H1 (cell line): ENCODE data around the gene IRAG1.

Experiments
- CHD1 ChIP-seq: IDR thresholded peaks from 2 replicates; pipeline ENCODE4 v1.6.1; 2012; ENCODE audit warnings: low read depth, low read length, improper control_type of control experiment
- CHD2 ChIP-seq: IDR thresholded peaks from 2 replicates; pipeline ENCODE4 v1.6.1; 2012; ENCODE audit warnings: low read length, improper control_type of control experiment
- GABPA ChIP-seq: IDR thresholded peaks from 2 replicates; pipeline ENCODE4 v1.6.1; 2011; ENCODE audit warnings: mild to moderate bottlenecking, low read length, moderate library complexity, borderline replicate concordance; ENCODE audit not compliant: insufficient read depth
- POLR2A ChIP-seq, 2 experiments: IDR thresholded peaks; 1 replicate in 1 of 2; 2 replicates in 1 of 2; pipeline ENCODE4 v1.6.1; 2011; ENCODE audit warnings: low read depth in 2 of 2, low read length in 2 of 2, mild to moderate bottlenecking in 2 of 2; ENCODE audit errors: control extremely low read depth in 1 of 2
- SIN3A ChIP-seq, 2 experiments: IDR thresholded peaks in 1 of 2; conservative IDR thresholded peaks in 1 of 2; 2 replicates each; pipeline ENCODE4 v1.6.1; 2011 to 2012; ENCODE audit warnings: low read length in 2 of 2, improper control_type of control experiment in 1 of 2, low read depth in 1 of 2, mild to moderate bottlenecking in 1 of 2
- SP1 ChIP-seq: IDR thresholded peaks from 2 replicates; pipeline ENCODE4 v1.6.1; 2011; ENCODE audit warnings: low read depth, low read length
- USF2 ChIP-seq: IDR thresholded peaks from 2 replicates; pipeline ENCODE4 v1.6.1; 2011; ENCODE audit warnings: low read length, improper control_type of control experiment
- ZNF274 ChIP-seq: IDR thresholded peaks from 2 replicates; pipeline ENCODE4 v1.7.0; 2012; ENCODE audit warnings: low read length, borderline replicate concordance; ENCODE audit errors: extremely low read depth
- TF ChIP-seq, protein P1 (sequence below), 3 experiments: IDR thresholded peaks; 1 replicate in 2 of 3; 2 replicates in 1 of 3; pipeline versions ENCODE4 v1.5.1 to v1.6.1; 2011; ENCODE audit warnings: low read length in 3 of 3, mild to moderate bottlenecking in 3 of 3, inconsistent platforms in 2 of 3, low read depth in 1 of 3, moderate library complexity in 1 of 3; ENCODE audit not compliant: insufficient read depth in 1 of 3; ENCODE audit errors: control extremely low read depth in 1 of 3

DNA sequence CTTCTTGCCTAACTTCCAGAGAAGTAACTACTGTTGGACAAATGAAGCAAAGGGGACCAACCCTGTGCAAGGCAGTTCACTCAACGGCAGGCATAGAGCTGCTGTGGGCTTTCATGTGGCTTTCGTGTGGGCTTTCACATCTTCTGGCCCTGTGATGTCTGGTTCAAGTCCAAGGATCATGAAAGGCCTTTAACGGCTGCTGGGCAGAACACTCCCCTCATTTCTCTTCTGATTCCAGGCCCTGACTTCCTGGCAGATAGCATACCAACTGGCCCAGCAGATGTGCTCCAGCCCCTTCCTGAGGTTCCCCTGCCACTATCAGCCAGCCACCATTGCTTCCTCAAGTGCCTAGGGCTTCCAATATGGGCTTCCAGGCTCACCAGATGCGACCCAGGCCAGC lies 28.8 kb upstream of the IRAG1 start:
- TF ChIP-seq, protein P1, sequence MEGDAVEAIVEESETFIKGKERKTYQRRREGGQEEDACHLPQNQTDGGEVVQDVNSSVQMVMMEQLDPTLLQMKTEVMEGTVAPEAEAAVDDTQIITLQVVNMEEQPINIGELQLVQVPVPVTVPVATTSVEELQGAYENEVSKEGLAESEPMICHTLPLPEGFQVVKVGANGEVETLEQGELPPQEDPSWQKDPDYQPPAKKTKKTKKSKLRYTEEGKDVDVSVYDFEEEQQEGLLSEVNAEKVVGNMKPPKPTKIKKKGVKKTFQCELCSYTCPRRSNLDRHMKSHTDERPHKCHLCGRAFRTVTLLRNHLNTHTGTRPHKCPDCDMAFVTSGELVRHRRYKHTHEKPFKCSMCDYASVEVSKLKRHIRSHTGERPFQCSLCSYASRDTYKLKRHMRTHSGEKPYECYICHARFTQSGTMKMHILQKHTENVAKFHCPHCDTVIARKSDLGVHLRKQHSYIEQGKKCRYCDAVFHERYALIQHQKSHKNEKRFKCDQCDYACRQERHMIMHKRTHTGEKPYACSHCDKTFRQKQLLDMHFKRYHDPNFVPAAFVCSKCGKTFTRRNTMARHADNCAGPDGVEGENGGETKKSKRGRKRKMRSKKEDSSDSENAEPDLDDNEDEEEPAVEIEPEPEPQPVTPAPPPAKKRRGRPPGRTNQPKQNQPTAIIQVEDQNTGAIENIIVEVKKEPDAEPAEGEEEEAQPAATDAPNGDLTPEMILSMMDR (IDR thresholded peaks at IDR 0.05; ENCODE audit: control extremely low read depth in 1 of 3, insufficient read depth in 1 of 3, low read depth in 1 of 3, low read length in 3 of 3) = no peak
- TF ChIP-seq CHD1 = no peak
- TF ChIP-seq CHD2 = no peak
- TF ChIP-seq GABPA = no peak
- TF ChIP-seq SIN3A (conservative IDR thresholded peaks at IDR 0.05 in 1 of 2, IDR thresholded peaks at IDR 0.05 in 1 of 2; ENCODE audit: low read depth in 1 of 2, low read length in 2 of 2) = no peak
- TF ChIP-seq SP1 = no peak
- TF ChIP-seq ZNF274 = no peak
- no peak for TF ChIP-seq USF2
- TF ChIP-seq POLR2A (IDR thresholded peaks at IDR 0.05; ENCODE audit: control extremely low read depth in 1 of 2, low read depth in 2 of 2, low read length in 2 of 2) = no peak
